Heart right ventricle (tissue), 16 donors: Measurements from ENCODE around the gene SLC25A21. TPM values are rescaled to one million over a fixed set of nuclear protein-coding genes. Genes with fewer than 3 reads are reported as not detected.
"Not testable (repeated sequence)": the region's sequence is repeated elsewhere in the genome, so short reads cannot be mapped to it uniquely, and the experiment has no call there.

Experiments used
- ATAC-seq, 8 donors: fragments of 200-7000 bp; cut with Tn5 transposase; one replicate each; pipeline ENCODE4 v1.9.1; 2020; ENCODE audit warnings: mild to moderate bottlenecking in 8 of 8, moderate library complexity in 8 of 8, moderate number of reproducible peaks in 1 of 8
- DNase-seq, 2 donors: peaks; one replicate each; pipeline ENCODE4 v3.0.0-alpha.2; 2020
- H3K27ac ChIP-seq, 10 donors: fragments of 200-600 bp; sonication (generic) in 2 of 10; one replicate each; pipeline versions ENCODE4 v1.5.0 to v1.8.0; 2020 to 2022; ENCODE audit warnings: mild to moderate bottlenecking in 3 of 10
- H3K27me3 ChIP-seq, 7 donors: fragments of 200-600 bp; one replicate each; pipeline ENCODE4 v1.8.0; 2021 to 2022; ENCODE audit warnings: mild to moderate bottlenecking in 2 of 7
- H3K36me3 ChIP-seq, 9 donors: fragments of 200-600 bp; sonication (generic) in 1 of 9; one replicate each; pipeline versions ENCODE4 v1.5.0 to v1.8.0; 2020 to 2022; ENCODE audit warnings: mild to moderate bottlenecking in 2 of 9
- H3K4me1 ChIP-seq, 9 donors: fragments of 200-600 bp; sonication (generic) in 1 of 9; one replicate each; pipeline versions ENCODE4 v1.5.0 to v1.8.0; 2020 to 2022; ENCODE audit warnings: mild to moderate bottlenecking in 4 of 9
- H3K4me3 ChIP-seq, 10 donors: fragments of 200-600 bp; sonication (generic) in 2 of 10; one replicate each; pipeline versions ENCODE4 v1.5.0 to v1.8.0; 2020 to 2022; ENCODE audit warnings: mild to moderate bottlenecking in 7 of 10, moderate library complexity in 2 of 10
- H3K9me3 ChIP-seq, 11 donors: fragments of 200-600 bp in 10 of 11; sonication (generic) in 2 of 11; one replicate each; pipeline versions ENCODE4 v1.5.0 to v1.8.0; 2013 to 2022; ENCODE audit warnings: mild to moderate bottlenecking in 2 of 11, control low read depth in 1 of 11, moderate library complexity in 1 of 11
- CTCF ChIP-seq, 9 donors: fragments of 200-600 bp; sonication (generic) in 2 of 9; IDR thresholded peaks; one replicate each; pipeline versions ENCODE4 v1.5.0 to v1.8.0; 2021 to 2022; ENCODE audit warnings: antibody characterized with exemption in 9 of 9, mild to moderate bottlenecking in 5 of 9, moderate library complexity in 1 of 9
- WGBS, 2 donors: extraction: QIAGEN DNeasy Blood & Tissue Kit; methylation state at CpG; one replicate each; pipeline ENCODE4 v1.1.7; 2013; ENCODE audit warnings: inconsistent platforms in 1 of 2; 5-methylcytosine and 5-hydroxymethylcytosine counted together
- intact Hi-C, 10 donors: fragments of 100-400 bp; cut with DNase I; formaldehyde crosslinking; loops; one replicate each; pipeline versions ENCODE4 v1.11.1 to v1.14.2; 2022
- polyA plus RNA-seq, 2 donors: library from polyadenylated mRNA; stranded (reverse); fragments of 200-250 nt; gene quantifications; one replicate each; pipeline ENCODE4 v1.2.3, GENCODE V29; 2013
- total RNA-seq, 10 donors: library from RNA; stranded (reverse); fragmentation: NEBNext Ultra II Directional in 3 of 10; extraction: Animal tissue kit (Norgen Biotek cat#: 25700) in 3 of 10; gene quantifications; one replicate each; pipeline versions ENCODE4 v1.2.1 to v1.2.4, GENCODE V29; 2021 to 2023
- donor health status: Arrhythmogenic right ventricular cardiomyopathy.
- donor health status: ischemic (EF 13 %, LVEDD 7.1; RV severe dilation, severe dysfunction).
- donor health status: healthy with polysubstance abuse.
- donor health status: DM: no; HTN: yes; CAD: no.
- donor health status: DM: no; HTN: no; CAD: no.
- donor health status: ischemic (EF 25% LVEDD 6.9; RV normal size, moderate dysfunction).
- donor health status: ischemic (EF 25% LVEDD 5.7; RV mildly dilated, moderate dysfunction).
- donor health status: healthy.
- donor health status: DM: yes; HTN: yes; CAD: no.
- donor health status: Ischemic cardiomyopathy.
- donor health status: ischemic (EF 35%, LVEDD 5.7; RV mildly dilated, moderate dysfunction).
- donor health status: nonischemic (EF 11% LVEDD 7.7; RV severe dilation, severe dysfunction).
- donor health status: DM: yes; HTN: yes; CAD: no.
- donor health status: PGD.
- donor health status: ischemic (EF 29% LVEDD 5.4; RV normal size, mild dysfunction).
- donor health status: nonischemic (EF 23%, LVEDD 6.1; RV moderate dilation, normal function).

Gene SLC25A21
- total and polyA plus RNA-seq, 12 donors: 0.08 to 1.3 (median 0.34) TPM

GRCh38 chr14:37153483-37153882 is 18.9 kb downstream of the SLC25A21 start:
- intact Hi-C loops: loop anchor here in 5 of 10 donors (5.0 to 10.0 kb wide), 4 partner anchors 499 to 601 kb away; no protein-coding TSS in a partner anchor
- Histone ChIP-seq H3K27ac (no peak overlapping the region), H3K36me3 (no peaks in the 10 kb centered on the region), H3K4me3 (no peak overlapping the region), H3K27me3 (peaks cover 0 to 4% (median 0%) of the 10 kb centered on the region in 7 donors), H3K4me1 (no peaks in the 10 kb centered on the region), H3K9me3 (peaks cover 0 to 20% (median 8%) of the 10 kb centered on the region in 11 donors)
- 81 to 82% methylated on average over 5 of the region's 5 CpGs for WGBS, 2 donors
- no peak for ATAC-seq
- TF ChIP-seq CTCF (IDR thresholded peaks at IDR 0.05): no peak
- DNase-seq: no peak

GRCh38 chr14:37153005-37153404 is 19.4 kb downstream of the SLC25A21 start:
- peaks cover 0 to 4% (median 0%) of the 10 kb centered on the region in 7 donors for H3K27me3 ChIP-seq
- peaks cover 0 to 20% (median 8%) of the 10 kb centered on the region in 11 donors for H3K9me3 ChIP-seq
- no peaks in the 10 kb centered on the region for H3K4me1 ChIP-seq
- TF ChIP-seq CTCF (IDR thresholded peaks at IDR 0.05): no peak
- no peak for DNase-seq
- no peak overlapping the region for H3K4me3 ChIP-seq
- WGBS, 2 donors: 31 to 37% methylated on average over 1 of the region's 1 CpG
- H3K36me3 ChIP-seq: no peaks in the 10 kb centered on the region
- intact Hi-C loops: loop anchor here in 5 of 10 donors (5.0 to 10.0 kb wide), 4 partner anchors 498 to 601 kb away; no protein-coding TSS in a partner anchor
- no peak overlapping the region for H3K27ac ChIP-seq
- no peak for ATAC-seq

GRCh38 chr14:37150414-37150813 is 22.0 kb downstream of the SLC25A21 start:
- ATAC-seq (no peak), DNase-seq (no peak)
- H3K4me3 ChIP-seq: no peak overlapping the region

GRCh38 chr14:37147310-37147880 is 25.0 kb downstream of the SLC25A21 start:
- intact Hi-C loops: loop anchor here in 2 of 10 donors (10.0 kb wide), 2 partner anchors 503 to 593 kb away; no protein-coding TSS in a partner anchor
- DNase-seq (no peak), ATAC-seq (no peak)
- H3K36me3 ChIP-seq: no peaks in the 10 kb centered on the region
- WGBS, 2 donors: 53 to 58% methylated on average over 1 of the region's 1 CpG
- H3K9me3 ChIP-seq: no peaks in the 10 kb centered on the region
- no peaks in the 10 kb centered on the region for H3K27me3 ChIP-seq
- H3K4me1 ChIP-seq: no peaks in the 10 kb centered on the region
- no peak overlapping the region for H3K27ac ChIP-seq
- no peak overlapping the region for H3K4me3 ChIP-seq
- no peak for TF ChIP-seq CTCF (IDR thresholded peaks at IDR 0.05)

More at GRCh38 chr14:37150414-37150813, 22.0 kb downstream of the SLC25A21 start:
- Histone ChIP-seq H3K36me3 (no peaks in the 10 kb centered on the region), H3K27ac (no peak overlapping the region), H3K4me1 (no peaks in the 10 kb centered on the region), H3K27me3 (no peaks in the 10 kb centered on the region), H3K9me3 (peaks cover 0 to 14% (median 6%) of the 10 kb centered on the region in 11 donors)
- peak in 8 of 9 donors; percentile 47 to 75 (median 68) for TF ChIP-seq CTCF (IDR thresholded peaks at IDR 0.05)
- WGBS, 2 donors: 1% methylated on average over 3 of the region's 3 CpGs
- intact Hi-C loops: loop anchor here in 5 of 10 donors (5.0 to 10.0 kb wide), 4 partner anchors 496 to 598 kb away; no protein-coding TSS in a partner anchor

- ATAC-seq, H3K36me3 ChIP-seq, H3K27ac ChIP-seq, H3K4me3 ChIP-seq, H3K27me3 ChIP-seq, DNase-seq, H3K4me1 ChIP-seq, H3K9me3 ChIP-seq: not testable (repeated sequence)
- intact Hi-C loops: loop anchor here in 2 of 10 donors (10.0 kb wide), 2 partner anchors 502 to 592 kb away; no protein-coding TSS in a partner anchor
- WGBS, 2 donors: 81 to 86% methylated on average over 1 of the region's 1 CpG
Observed at GRCh38 chr14:37146438-37146837, 26.0 kb downstream of the SLC25A21 start.
